ENCODE data around the gene SCN3B.

DNA sequence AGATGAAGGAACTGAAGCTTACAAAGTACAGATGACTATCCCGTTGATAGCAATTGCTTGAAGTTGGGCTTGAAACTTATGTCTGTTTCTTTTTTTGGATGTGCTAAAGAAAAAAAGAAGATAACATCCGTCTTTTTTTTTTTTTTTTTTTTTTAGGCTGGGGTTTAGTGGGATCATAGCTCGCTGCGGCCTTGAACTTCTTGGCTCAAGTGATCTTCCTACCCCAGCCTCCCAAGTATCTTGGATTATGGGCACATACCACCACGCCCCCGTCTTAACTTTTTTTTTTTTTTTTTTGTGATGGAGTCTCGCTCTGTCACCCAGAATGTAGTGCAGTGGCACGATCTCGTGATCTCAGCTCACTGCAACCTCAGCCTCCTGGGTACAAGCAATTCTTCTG is 40.8 kb upstream of the SCN3B start:
- TF ChIP-seq, protein P1, sequence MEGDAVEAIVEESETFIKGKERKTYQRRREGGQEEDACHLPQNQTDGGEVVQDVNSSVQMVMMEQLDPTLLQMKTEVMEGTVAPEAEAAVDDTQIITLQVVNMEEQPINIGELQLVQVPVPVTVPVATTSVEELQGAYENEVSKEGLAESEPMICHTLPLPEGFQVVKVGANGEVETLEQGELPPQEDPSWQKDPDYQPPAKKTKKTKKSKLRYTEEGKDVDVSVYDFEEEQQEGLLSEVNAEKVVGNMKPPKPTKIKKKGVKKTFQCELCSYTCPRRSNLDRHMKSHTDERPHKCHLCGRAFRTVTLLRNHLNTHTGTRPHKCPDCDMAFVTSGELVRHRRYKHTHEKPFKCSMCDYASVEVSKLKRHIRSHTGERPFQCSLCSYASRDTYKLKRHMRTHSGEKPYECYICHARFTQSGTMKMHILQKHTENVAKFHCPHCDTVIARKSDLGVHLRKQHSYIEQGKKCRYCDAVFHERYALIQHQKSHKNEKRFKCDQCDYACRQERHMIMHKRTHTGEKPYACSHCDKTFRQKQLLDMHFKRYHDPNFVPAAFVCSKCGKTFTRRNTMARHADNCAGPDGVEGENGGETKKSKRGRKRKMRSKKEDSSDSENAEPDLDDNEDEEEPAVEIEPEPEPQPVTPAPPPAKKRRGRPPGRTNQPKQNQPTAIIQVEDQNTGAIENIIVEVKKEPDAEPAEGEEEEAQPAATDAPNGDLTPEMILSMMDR (conservative IDR thresholded peaks at IDR 0.05) = no peak
- TF ChIP-seq EZH2 (IDR thresholded peaks at IDR 0.05; ENCODE audit: low read depth) = no peak
